HG03097 (cell line): ENCODE data around the gene PPP2R5C.
A peak's percentile ranks its signal among the peaks of the same experiment; 100 is the strongest.
"Not testable (repeated sequence)": the region's sequence is repeated elsewhere in the genome, so short reads cannot be mapped to it uniquely, and the experiment has no call there.

Source experiments
- ATAC-seq: cut with Tn5 transposase; IDR thresholded peaks from one replicate; pipeline ENCODE4 v1.9.1; 2021; ENCODE audit not compliant: unreplicated experiment, low FRiP score

Gene PPP2R5C

GRCh38 chr14:101744382-101744781, 17.1 kb upstream of the PPP2R5C start:
- not testable (repeated sequence) for ATAC-seq

DNA sequence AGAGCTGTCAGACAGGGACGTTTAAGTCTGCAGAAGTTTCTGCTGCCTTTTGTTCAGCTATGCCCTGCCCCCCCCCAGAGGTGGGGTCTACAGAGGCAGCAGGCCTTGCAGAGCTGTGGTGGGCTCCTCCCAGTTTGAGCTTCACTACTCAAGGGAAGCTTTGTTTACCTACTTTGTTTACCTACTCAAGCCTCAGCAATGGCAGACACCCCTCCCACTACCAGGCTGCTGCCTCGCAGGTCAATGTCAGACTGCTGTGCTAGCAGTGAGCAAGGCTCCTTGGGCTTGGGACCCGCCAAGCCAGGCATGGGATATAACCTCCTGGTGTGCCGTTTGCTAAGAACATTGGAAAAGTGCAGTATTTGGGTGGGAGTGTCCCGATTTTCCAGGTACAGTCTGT, 11.8 kb upstream of the PPP2R5C start:
- not testable (repeated sequence) for ATAC-seq

GRCh38 chr14:101754893-101755292, 6.6 kb upstream of the PPP2R5C start:
- no peak for ATAC-seq

GRCh38 chr14:101755591-101756324, 5.8 kb upstream of the PPP2R5C start:
- no peak for ATAC-seq

GRCh38 chr14:101757064-101757838, 4.3 kb upstream of the PPP2R5C start:
- ATAC-seq = no peak

GRCh38 chr14:101757839-101758211, 3.7 kb upstream of the PPP2R5C start:
- ATAC-seq = no peak

DNA sequence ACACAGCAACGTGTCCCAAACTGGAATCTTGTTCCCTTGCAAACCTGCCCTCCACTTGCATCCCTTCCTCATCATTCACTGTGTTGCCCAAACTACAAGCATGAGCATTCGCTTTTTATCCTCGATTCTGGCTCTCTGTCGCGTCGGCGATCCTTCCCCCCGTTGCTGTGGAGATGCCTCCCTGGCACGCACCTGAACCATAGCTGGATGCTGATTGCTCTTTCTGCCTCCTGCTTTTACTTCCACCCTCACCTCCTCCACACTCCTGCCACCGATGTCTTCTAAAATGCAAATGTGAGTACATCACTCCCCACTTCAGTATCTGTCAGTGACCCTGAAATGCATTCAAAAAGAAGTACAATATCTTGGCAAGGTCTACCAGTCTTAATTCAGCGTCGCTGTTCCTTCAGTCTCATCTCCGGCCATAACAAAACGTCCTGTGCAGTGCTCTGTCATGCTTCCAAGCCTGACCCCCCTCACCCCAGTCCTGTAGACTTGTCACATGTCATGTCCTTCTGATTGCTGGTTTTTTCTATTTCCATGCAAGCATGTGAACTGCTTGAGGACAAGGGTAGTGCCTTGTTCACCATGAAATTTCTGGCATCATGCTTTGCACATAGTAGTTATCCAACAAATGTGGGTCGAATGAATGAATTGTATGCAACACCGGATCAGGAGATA, 2.5 kb upstream of the PPP2R5C start:
- ATAC-seq = no peak

GRCh38 chr14:101760138-101761011, 1.1 kb upstream of the PPP2R5C start:
- ATAC-seq = peak; percentile 55

DNA sequence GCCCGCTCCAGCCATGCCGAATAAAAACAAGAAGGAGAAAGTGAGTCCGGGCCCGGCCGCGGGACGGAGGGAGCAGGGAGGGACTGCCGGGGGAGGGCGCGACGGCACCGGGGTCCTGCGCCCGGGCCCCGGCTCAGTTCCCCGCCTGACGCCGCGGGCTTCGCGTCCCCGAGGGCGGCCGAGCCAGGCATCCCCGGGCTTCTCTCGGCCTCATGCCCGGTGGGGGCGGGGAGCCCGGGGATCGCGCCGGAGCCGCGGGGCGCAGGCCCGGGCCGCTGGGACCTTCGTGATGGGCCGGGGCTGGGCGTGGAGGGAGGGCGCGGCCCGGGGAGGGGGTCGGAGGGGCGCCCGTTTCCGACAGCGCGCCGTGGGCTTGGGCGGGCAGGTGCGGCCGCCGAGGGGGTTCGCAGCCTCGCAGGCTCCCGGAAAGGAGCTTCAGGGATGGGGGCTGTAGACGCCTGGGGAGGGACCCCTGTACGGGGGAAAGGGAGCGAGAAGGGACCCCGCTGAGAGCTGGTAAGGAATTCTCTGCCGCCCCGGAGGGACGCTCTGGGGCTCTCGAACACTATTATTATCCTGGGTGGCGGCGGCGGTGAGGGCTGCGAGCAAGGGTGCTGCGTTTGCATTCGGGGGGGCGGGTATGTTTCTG, 496 bp downstream of the PPP2R5C start:
- ATAC-seq = peak; percentile 11

DNA sequence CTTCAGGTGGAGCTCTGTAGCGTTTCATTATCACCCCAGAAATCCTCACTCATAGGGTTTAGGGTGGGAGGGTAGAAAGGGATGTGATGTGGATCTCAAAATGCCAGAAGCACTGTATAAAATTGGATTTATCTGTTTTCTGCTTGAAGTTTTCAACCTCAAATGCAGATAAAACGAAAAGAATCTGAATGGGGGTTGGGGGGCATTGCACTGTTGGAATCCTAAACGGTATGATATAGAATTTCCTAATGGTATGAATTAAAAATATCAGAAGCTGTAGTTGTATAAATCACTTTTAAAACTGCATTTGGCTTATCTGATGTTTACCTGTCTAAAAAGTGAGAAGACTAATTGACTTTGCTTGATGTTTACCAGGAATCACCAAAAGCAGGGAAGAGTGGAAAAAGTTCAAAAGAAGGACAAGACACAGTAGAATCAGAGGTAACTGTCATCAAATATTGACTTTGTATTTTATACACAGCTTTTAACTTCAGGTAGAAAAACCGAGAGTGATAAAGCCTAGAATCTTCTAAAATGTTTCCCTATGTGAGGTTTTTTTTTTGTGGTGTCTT, 1.1 kb downstream of the PPP2R5C start:
- no peak for ATAC-seq

DNA sequence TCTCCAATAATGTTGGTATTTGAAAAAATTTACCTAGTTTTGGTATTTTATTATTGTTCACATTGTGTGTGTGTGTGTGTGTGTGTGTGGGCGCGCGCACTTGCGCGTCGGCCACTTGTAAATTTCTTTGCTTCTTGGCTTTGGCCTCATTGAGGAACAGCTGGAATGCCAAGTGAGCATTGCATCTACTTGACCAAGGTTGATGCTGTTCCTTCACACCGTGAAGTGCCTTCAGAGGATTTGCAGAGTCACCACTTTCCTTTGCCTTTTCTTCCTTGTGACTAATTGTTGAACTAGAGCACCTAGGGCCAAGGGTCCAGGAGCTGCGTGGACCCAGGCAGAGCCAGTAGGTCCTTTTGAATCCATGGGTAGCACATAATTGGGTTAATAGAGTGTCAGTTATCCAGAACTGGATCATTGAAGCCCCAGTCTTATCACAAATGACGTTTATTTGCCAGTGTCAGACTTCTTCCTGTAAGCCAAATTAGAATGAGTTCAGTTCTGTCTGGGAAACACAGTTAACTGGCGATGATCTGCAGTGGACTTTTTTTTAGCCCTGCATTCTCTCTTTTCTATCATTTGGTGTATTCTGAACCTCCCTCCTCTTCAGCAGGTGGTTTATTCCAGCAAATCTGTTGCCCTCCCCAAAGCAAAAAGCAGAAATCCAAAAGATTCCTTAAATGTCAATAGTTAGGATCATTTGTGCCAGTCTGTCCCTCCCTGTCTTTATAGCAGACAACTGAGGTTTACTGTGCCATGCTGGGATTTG, 2.6 kb downstream of the PPP2R5C start:
- no peak for ATAC-seq

DNA sequence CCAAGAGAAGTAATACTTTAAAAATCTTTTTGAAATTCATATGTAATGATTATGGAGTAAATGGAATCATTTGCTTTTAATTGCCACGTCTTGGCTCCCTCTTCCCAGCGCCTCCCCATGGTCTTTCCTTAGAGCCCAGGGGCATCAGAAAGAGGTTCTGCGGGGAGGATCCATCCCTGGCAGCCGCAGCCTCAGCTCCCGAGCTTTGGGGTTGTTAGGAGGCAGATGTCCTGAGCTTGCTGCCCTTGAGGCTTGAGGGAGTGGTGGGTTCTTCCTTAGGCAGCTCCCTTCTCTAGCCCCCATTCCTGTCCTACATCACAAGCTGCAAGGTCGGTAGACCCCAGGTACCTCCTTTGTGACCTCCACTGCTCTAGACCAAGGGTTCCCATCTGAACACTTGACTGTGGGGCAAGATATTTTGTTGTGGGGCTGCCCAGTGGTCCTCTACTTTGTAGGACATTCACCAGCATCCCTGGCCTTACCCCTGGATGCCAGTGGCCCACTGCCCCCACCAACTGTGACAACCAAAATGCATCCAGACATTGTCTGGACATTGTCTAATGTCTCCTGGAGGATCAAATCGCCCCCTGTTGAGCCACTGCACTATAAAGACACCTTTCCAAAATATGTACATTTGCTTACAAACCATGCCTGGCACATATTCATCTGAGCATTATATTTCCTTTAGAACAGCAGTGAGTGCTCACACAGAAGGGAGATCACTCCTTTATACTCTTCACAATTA, 6.3 kb downstream of the PPP2R5C start:
- no peak for ATAC-seq

DNA sequence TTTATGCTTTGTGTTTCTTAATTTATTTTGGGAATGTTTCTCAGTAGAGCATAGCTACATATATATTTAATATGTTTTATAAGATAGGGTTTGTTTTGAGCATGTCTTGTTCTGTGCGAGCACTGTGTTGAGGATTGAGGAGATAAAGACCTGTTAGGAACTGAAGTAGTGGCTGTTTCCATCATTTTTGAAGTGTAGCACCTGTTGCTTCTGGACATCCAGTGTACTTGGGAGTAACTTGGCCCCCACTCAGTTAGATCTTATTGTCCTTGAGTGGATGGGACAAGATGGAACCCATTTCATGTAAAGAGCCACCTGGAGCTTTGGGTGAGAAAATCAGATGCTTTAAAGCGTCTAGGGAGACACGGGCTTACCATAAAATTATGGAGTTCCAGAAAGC, 8.7 kb downstream of the PPP2R5C start:
- ATAC-seq = no peak

GRCh38 chr14:101772770-101773169, 11.3 kb downstream of the PPP2R5C start:
- ATAC-seq = no peak

DNA sequence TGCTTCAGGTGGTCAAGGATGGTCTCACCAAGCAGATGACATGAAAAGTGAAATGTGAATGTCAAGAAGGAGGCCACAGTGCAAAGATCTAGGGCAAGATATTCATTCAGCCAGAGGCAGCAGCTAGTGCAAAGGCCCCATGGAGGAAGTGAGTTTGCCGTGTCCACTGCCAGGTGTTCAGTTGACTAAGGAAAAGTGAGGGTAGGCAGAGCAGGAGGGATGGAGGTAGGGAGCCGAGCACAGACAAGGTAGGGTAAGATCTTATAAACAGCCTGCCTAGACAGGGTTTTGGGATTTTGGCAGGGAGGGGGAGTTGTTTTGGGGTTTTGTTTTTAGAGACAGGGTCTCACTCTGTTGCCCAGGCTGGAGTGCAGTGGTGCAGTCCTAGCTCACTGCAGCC, 11.9 kb downstream of the PPP2R5C start:
- ATAC-seq = no peak

DNA sequence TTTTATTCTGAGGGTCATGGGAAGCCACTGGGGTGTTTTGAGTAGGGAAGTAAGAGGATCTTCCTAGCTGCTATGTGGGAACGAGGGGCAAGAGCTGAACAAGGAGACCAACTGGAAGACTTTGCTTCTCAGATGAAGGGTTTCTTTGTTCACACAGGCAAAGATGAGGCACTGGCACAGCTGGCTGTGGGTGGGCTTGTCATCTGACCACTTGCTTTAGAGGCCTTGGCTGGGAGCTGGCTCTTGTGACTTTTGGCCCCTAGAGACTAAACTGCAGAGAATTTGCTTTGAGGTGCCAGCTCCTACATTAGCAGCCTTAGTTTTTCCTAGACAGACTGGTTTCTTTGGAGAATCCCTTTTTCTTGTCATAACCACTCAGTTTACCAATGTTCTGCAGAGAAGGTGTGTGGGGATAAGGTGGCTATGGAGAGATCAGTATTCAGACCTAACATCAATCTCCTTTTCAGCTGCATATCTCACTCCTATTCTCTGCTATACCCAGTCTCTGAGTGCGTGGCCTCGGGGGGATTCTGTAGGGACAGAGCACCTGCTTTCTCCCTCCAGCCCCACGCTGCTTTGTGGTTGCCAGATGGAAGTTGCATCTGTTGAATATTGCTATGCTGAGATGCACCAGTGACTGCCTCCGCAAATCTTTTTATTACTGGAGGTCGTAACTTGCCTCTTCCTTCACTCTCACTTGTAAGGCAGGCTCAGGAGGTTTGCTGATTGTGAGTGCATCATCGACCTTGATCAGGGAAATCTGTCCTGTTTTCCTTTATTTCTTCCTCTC, 12.7 kb downstream of the PPP2R5C start:
- no peak for ATAC-seq

- ATAC-seq = no peak
Observed at GRCh38 chr14:101774814-101775213, 13.3 kb downstream of the PPP2R5C start.

GRCh38 chr14:101775826-101776225, 14.3 kb downstream of the PPP2R5C start:
- ATAC-seq = no peak
